K562 (cell line): ENCODE data around the gene BCL6B. TPM values are rescaled to one million over a fixed set of nuclear protein-coding genes. Genes with fewer than 3 reads are reported as not detected.

ENCODE experiments used
- ELF2 ChIP-seq: fragments of 250-450 bp; sonication (Bioruptor Pico); IDR thresholded peaks from 2 replicates; pipeline ENCODE4 v1.5.0; 2021; ENCODE audit warnings: mild to moderate bottlenecking
- HOXB6 ChIP-seq: fragments of 250-450 bp; sonication (Bioruptor Pico); IDR thresholded peaks from 2 replicates; pipeline ENCODE4 v1.5.1; 2022; ENCODE audit warnings: mild to moderate bottlenecking, borderline replicate concordance
- STAT5A ChIP-seq: IDR thresholded peaks from 2 replicates; pipeline ENCODE4 v1.6.1; 2012; ENCODE audit warnings: low read length, inconsistent platforms, borderline replicate concordance
- U2AF1 ChIP-seq: fragments of 200-400 bp; formaldehyde crosslinking; optimal IDR thresholded peaks from 2 replicates; pipeline ENCODE3; 2017; ENCODE audit warnings: mild to moderate bottlenecking, low read depth, low read length, moderate library complexity
- ZNF75A ChIP-seq: fragments of 450-650 bp; formaldehyde crosslinking; IDR thresholded peaks from 2 replicates; pipeline ENCODE4 v1.4.0; 2020; ENCODE audit warnings: mild to moderate bottlenecking
- polyA plus RNA-seq, 8 experiments: library from polyadenylated mRNA; depleted of rRNA in 4 of 8; stranded (reverse) in 5 of 8; unstranded in 3 of 8; fragments of >200 nt; fragmentation: Nextera tagmentation in 2 of 8; fragmentation: Illumina TruSeq in 1 of 8; extraction: Ambion mirVana in 2 of 8; extraction: Trizol in 1 of 8; gene quantifications; 2 replicates each; pipeline versions ENCODE4 v1.2.1 to v1.2.3, GENCODE V29; 2011 to 2014; ENCODE audit warnings: inconsistent platforms in 1 of 8, missing spikeins in 1 of 8
- total RNA-seq, 7 experiments: library from RNA; depleted of rRNA in 6 of 7; stranded (reverse); fragments of >200 nt in 6 of 7; fragmentation: Illumina TruSeq in 2 of 7; extraction: Trizol in 2 of 7; gene quantifications; 2 replicates each; pipeline versions ENCODE4 v1.2.1 to v1.2.3, GENCODE V29; 2011 to 2021; ENCODE audit warnings: low replicate concordance in 1 of 7
- TF ChIP-seq, protein P1 (sequence below), 2 experiments: fragments of 150-350 bp in 1 of 2; IDR thresholded peaks; 2 replicates each; pipeline ENCODE4 v1.6.1; 2012 to 2016; ENCODE audit warnings: low read depth in 2 of 2, low read length in 2 of 2, mild to moderate bottlenecking in 1 of 2, moderate library complexity in 1 of 2
- TF ChIP-seq, protein P2 (sequence below): fragments of 450-650 bp; IDR thresholded peaks from 2 replicates; pipeline ENCODE4 v1.6.1; 2016; ENCODE audit warnings: mild to moderate bottlenecking
- TF ChIP-seq, protein P3 (sequence below): fragments of 250-450 bp; sonication (Bioruptor Pico); IDR thresholded peaks from 2 replicates; pipeline ENCODE4 v1.5.0; 2021; ENCODE audit warnings: mild to moderate bottlenecking, moderate library complexity

Gene BCL6B
- total and polyA plus RNA-seq, 9 of the 15 experiments (the other 6 are each of a cell fraction or from before 2014, with no cell fraction given), result 0.89 to 5.0 (median 3.6) TPM

DNA sequence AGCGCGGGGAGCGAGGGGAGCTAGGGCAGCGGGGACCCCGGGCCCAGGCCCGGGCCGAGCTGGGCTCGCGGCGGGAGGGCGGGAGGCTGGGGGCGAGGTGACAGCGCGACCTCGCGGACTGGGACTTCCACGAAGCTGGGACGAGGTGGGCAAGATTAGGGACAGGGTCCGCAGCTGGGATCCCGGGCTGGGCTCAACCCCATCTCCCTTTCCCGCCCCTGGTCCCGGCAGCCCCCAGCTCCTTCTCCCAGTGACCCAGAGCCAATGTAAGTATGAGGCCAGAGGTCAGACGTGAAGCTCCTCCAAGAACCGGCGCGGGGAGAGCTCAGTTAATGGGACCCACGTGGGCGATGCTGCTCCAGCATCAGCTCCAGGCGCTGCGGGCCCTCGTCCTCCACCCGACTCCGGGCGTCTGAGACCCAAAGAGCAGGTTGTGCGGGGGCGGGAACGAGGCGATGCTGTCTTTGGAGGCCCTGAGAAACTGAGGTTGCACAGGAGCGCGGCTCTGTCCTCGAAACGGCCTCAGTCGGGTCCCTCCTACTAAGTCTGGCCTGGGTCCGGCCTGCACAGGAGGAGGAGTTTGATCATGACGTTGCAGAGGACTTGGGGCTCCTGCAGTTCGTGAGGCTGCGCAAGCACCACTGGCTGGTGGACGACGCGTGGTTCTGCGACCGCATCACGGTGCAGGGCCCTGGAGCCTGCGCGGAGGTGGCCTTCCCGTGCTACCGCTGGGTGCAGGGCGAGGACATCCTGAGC lies 26.4 kb upstream of the BCL6B start (continued):
- TF ChIP-seq, protein P1, sequence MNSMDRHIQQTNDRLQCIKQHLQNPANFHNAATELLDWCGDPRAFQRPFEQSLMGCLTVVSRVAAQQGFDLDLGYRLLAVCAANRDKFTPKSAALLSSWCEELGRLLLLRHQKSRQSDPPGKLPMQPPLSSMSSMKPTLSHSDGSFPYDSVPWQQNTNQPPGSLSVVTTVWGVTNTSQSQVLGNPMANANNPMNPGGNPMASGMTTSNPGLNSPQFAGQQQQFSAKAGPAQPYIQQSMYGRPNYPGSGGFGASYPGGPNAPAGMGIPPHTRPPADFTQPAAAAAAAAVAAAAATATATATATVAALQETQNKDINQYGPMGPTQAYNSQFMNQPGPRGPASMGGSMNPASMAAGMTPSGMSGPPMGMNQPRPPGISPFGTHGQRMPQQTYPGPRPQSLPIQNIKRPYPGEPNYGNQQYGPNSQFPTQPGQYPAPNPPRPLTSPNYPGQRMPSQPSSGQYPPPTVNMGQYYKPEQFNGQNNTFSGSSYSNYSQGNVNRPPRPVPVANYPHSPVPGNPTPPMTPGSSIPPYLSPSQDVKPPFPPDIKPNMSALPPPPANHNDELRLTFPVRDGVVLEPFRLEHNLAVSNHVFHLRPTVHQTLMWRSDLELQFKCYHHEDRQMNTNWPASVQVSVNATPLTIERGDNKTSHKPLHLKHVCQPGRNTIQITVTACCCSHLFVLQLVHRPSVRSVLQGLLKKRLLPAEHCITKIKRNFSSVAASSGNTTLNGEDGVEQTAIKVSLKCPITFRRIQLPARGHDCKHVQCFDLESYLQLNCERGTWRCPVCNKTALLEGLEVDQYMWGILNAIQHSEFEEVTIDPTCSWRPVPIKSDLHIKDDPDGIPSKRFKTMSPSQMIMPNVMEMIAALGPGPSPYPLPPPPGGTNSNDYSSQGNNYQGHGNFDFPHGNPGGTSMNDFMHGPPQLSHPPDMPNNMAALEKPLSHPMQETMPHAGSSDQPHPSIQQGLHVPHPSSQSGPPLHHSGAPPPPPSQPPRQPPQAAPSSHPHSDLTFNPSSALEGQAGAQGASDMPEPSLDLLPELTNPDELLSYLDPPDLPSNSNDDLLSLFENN (IDR thresholded peaks at IDR 0.05; ENCODE audit: low read depth in 2 of 2, low read length in 2 of 2), result no peak
- TF ChIP-seq, protein P2, sequence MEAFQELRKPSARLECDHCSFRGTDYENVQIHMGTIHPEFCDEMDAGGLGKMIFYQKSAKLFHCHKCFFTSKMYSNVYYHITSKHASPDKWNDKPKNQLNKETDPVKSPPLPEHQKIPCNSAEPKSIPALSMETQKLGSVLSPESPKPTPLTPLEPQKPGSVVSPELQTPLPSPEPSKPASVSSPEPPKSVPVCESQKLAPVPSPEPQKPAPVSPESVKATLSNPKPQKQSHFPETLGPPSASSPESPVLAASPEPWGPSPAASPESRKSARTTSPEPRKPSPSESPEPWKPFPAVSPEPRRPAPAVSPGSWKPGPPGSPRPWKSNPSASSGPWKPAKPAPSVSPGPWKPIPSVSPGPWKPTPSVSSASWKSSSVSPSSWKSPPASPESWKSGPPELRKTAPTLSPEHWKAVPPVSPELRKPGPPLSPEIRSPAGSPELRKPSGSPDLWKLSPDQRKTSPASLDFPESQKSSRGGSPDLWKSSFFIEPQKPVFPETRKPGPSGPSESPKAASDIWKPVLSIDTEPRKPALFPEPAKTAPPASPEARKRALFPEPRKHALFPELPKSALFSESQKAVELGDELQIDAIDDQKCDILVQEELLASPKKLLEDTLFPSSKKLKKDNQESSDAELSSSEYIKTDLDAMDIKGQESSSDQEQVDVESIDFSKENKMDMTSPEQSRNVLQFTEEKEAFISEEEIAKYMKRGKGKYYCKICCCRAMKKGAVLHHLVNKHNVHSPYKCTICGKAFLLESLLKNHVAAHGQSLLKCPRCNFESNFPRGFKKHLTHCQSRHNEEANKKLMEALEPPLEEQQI, result no peak
- TF ChIP-seq, protein P3, sequence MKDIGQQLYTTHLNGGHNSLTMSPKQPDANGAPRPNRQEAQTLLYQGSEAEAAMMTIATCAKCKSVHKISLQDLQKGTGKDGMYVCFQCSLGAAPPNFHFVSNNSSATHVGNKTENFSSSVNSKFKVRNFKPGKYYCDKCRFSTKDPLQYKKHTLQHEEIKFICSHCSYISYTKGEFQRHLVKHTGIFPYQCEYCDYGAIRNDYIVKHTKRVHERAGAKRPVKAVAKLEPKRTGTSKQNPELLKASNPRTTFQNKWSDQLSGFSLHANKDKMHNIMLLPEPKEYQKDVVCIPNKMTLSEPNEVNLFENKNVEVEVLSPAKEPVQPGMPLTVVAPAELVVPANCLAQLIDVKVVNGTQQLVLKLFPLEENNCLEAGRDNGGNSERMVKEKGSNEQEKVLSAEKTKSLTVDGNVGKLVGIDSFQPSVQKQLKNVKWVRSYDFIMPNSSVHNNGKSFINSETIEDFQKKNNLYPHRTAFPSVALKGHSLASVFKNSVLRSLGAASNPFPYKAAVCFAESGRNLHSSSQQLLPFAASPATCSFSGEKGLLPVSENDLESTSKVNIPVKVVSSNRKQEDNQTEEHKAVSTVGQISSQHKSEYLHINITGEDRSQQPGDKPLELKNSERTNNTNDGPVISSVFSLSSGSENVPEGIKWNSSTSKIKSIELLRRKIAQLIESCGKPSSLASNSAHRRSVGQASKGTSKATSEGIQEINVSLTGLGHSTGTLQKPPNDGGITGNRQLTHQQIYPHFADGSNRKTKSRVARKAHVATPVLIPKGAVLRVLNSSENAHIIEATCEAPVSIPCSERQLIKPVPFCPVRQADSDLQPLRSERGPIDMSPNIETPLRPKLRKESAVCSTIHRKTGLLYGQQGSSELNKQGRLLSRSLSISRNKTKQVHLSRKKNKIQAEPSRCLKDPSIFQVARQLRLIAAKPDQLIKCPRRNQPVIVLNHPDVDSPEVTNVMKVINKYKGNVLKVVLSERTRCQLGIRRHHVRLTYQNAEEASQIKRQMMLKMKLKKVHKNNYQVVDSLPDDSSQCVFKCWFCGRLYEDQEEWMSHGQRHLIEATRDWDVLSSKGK (CRISPR knock-in tag), result no peak
- TF ChIP-seq ELF2 (CRISPR knock-in tag) (no peak), HOXB6 (CRISPR knock-in tag) (no peak), ZNF75A (CRISPR knock-in tag) (no peak), U2AF1 (no peak), STAT5A (no peak)
